GM18505 (cell line): ENCODE results near the gene ERCC8.
"Not testable (repeated sequence)": the region's sequence is repeated elsewhere in the genome, so short reads cannot be mapped to it uniquely, and the experiment has no call there.

Experiments
- ATAC-seq: cut with Tn5 transposase; IDR thresholded peaks from one replicate; pipeline ENCODE4 v1.9.1; 2021; ENCODE audit not compliant: unreplicated experiment
- POLR2A ChIP-seq: IDR thresholded peaks from 4 replicates; pipeline ENCODE4 v1.6.1; 2011; ENCODE audit warnings: borderline replicate concordance; ENCODE audit not compliant: insufficient read depth, insufficient read length; ENCODE audit errors: extremely low read depth

ERCC8 gene

GRCh38 chr5:60944904-60945812 is at the start of gene ERCC8, which contains the start of gene NDUFAF2:
Gene ERCC8 (minus strand): TSS chr5:60945070. CDS start chr5:60945008, 62 bp downstream.
Gene NDUFAF2 (plus strand): TSS chr5:60945205. CDS start chr5:60945256, 51 bp downstream.
- ATAC-seq, result peak; percentile 99
- peak; percentile 70 for TF ChIP-seq POLR2A

- no peak for TF ChIP-seq POLR2A
- no peak for ATAC-seq
Measured at GRCh38 chr5:60993875-60994571, 49.2 kb upstream of the ERCC8 start.

- TF ChIP-seq POLR2A, result no peak
- no peak for ATAC-seq
Measured at GRCh38 chr5:60993425-60993824, 48.6 kb upstream of the ERCC8 start.

- TF ChIP-seq POLR2A, result no peak
- ATAC-seq, result no peak
Measured at GRCh38 chr5:60992871-60993270, 48.0 kb upstream of the ERCC8 start.

- TF ChIP-seq POLR2A, result no peak
- ATAC-seq, result no peak
Measured at GRCh38 chr5:60989790-60990189, 44.9 kb upstream of the ERCC8 start.

GRCh38 chr5:60982127-60982526 is 37.3 kb upstream of the ERCC8 start:
- not testable (repeated sequence) for ATAC-seq

GRCh38 chr5:60980511-60980910 is 35.6 kb upstream of the ERCC8 start:
- ATAC-seq, result no peak
- no peak for TF ChIP-seq POLR2A

- ATAC-seq, result no peak
- TF ChIP-seq POLR2A, result no peak
Measured at GRCh38 chr5:60978968-60979367, 34.1 kb upstream of the ERCC8 start.

- ATAC-seq, result no peak
- no peak for TF ChIP-seq POLR2A
Measured at GRCh38 chr5:60977956-60978737, 33.3 kb upstream of the ERCC8 start.

- no peak for TF ChIP-seq POLR2A
- no peak for ATAC-seq
Measured at GRCh38 chr5:60972231-60972630, 27.4 kb upstream of the ERCC8 start.

- no peak for ATAC-seq
- TF ChIP-seq POLR2A, result no peak
Measured at GRCh38 chr5:60961685-60962084, 16.8 kb upstream of the ERCC8 start.

- no peak for ATAC-seq
- TF ChIP-seq POLR2A, result no peak
Measured at GRCh38 chr5:60960591-60960990, 15.7 kb upstream of the ERCC8 start.

- TF ChIP-seq POLR2A, result no peak
- no peak for ATAC-seq
Measured at GRCh38 chr5:60959156-60959555, 14.3 kb upstream of the ERCC8 start.
